Kidney glomerular epithelial cell (primary cell): ENCODE measurements around the gene ADAMTS6.
"Not testable (repeated sequence)": the region's sequence is repeated elsewhere in the genome, so short reads cannot be mapped to it uniquely, and the experiment has no call there.

ENCODE experiments used
- DNase-seq: peaks from one replicate; lab custom pipeline; 2025; lab: John Stamatoyannopoulos, UW

ADAMTS6 gene

DNA sequence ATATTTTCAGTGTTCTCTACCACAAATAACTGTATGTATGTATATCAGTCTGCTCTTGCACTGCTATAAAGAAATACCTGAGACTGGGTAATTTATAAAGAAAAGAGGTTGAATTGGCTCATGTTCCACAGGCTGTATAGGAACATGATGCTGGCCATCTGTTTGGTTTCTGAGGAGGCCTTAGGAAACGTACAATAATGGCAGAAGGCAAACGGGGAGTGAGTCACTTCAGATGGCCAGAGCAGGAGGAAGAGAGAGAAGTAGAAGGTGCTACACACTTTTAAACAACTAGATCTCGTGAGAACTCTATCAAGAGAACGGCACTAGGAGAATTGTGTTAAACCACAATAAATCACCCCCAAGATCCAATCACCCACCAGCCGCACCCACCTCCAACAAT, 121.7 kb downstream of the ADAMTS6 start:
- DNase-seq, result no peak

DNA sequence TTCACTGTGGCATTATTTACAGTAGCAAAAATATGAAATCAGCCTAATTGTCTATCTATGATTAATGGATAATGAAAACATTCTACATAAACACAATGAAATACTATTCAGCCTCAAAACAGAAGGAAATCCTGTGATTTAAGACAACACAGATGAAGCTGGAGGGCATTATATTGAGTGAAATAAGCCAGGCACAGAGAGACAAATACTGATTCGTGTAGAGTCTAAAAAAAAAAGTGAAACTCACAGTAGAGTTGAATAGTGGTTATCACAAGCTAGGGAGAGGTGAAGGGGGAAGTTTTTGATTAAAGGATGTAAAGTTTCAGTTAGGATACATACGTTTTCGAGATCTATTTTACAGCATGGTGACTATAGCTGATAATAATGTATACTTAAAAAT, 122.2 kb downstream of the ADAMTS6 start:
- no peak for DNase-seq

DNA sequence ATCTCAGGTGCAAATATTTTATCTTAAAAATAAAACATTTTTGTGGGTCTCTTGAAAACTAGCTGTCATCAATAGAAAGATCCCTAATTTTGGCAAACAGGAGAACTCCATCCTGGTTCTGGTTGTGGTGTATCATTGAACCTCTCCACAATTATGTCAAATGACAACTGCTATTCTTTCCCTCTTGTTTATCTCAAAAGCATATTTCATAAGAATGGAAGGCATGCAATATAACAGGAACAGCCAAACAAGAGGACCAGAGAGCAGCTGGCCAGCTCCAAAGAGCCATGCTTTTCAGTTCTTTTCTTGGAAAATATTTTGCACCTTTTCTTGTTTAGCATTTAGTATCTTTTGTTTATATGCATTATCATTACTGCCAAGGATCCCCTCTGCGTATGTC, 125.4 kb downstream of the ADAMTS6 start:
- DNase-seq, result no peak

DNA sequence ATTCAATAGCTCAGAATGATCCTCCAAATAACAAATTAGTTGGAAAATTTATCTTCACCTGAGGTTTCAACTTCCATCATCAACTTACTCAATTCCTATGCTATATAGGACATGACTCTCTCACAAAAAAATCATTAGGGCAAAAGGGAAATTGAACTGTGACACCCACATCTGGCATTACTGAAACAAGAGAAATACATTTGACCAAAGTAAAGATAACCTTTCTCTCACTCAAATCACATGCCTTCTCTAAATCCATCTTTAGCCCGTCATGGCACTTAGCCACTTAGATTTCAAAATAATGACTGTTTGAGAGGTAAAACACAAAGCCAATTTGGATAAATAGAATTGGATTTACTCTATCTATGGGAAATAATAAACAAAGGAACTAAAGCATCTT, 126.4 kb downstream of the ADAMTS6 start:
- no peak for DNase-seq

DNA sequence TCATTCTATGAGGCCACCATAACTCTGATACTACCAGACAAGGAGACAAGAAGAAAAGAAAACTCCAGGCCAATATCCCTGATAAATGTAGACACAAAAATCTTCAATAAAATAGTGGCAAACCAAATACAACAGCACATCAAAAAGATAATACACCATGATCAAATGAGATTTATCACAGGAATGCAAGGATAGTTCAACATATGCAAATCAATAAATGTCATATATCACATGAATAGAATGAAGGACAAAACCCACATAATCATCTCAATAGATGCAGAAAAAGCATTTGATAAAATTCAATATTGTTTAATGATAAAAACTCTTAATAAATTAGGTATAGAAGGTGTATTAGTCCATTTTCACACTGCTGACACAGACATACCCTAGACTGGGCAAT, 139.9 kb downstream of the ADAMTS6 start:
- DNase-seq, result no peak

DNA sequence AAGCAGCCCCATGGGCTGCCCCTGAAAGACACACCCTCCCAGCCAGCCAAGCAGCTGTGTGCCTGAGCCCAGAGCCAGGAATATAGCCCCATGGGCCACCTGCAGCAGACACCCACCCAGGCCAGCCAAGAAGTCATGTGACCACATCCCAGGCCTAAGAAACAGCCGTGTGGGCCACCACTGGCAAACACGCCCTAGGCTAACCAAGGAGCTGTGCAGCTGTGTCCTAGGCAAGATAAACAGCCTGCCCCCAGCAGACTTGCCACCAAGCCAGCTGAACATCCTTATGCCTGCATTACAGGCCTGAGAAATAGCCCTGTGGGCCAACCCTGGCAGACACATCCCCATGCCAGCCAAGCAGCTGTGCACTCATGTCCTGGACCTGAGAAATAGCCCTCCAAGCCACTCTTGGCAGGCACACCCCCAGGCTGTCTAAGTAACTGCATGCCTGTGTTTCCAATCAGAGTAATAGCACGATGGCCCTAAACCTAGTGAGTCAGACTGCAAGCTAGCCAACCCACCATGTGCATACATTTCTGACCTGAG, 143.0 kb downstream of the ADAMTS6 start:
- DNase-seq, result no peak

DNA sequence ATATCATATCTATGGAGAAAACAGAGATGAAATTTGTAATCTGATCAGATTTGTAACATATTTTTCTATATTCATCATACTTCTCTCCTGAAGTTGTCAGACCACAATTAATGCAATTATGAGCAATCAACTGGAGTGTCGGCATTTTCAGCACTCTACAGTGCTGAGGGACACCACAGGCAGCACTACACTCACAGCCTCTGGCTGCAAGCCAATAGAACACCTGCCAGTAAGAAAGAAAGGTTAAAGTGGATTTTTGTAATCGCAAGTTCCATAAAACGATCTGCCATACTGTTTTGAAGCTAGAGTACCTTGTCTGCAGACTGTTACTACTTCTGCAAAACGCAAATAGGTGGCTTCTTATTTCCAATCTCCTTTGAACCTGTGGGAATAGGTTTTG, 147.6 kb downstream of the ADAMTS6 start:
- DNase-seq, result no peak

DNA sequence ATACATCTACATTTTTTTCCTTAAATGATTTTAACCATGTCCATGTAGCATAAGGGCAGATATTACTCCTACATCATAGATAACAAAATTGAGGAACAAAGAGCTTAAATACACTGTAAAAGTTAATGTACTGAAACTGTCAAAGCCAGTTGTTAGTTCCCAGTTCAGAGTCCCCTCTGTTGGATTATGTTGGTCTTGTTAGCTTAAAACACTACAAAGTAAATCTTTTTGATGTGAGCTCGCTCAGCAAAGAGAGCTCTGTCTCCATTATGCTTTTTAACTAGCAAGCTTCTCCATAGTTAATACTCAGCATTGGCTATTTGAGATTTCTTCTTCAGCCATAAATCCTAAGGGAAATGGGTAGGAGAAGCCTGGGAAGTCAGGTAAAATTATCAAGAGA, 149.1 kb downstream of the ADAMTS6 start:
- DNase-seq, result no peak

DNA sequence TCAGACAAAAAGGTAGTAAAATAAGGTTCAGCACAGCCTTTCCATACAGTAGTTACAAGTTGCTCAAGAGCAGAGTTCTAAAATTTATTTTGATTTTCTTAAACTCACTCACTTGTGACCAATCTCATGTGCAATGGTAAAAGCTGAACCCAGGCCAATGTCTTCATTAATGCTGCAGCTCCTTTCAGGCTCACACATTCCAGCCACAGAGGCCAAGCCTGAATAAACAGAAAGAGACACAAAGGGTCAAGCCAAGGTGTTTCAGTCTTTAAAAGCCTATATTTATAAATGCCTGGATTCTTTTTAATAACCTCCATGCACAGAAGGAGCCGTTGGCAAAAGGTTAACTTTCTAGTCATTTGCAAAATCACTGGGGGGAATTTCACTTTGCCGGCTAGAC, 152.5 kb downstream of the ADAMTS6 start:
- DNase-seq, result no peak

DNA sequence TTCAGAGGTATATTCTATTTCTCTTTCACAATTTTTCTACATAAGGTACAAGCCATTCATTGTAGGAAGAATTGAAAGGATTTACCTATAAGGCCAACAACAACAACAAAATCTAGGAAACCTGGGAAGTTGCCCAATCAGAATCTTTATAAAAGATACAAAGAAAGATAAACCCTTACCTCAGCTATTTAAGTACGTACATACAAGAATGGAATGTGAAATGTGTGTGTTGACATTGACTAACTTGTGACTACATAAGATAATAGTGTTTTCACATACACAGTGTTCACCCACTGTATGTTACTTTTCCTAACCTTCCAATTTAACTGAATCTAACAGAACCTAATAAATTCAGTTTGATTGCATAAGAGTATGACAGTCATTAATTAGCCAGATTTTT, 154.1 kb downstream of the ADAMTS6 start:
- no peak for DNase-seq

DNA sequence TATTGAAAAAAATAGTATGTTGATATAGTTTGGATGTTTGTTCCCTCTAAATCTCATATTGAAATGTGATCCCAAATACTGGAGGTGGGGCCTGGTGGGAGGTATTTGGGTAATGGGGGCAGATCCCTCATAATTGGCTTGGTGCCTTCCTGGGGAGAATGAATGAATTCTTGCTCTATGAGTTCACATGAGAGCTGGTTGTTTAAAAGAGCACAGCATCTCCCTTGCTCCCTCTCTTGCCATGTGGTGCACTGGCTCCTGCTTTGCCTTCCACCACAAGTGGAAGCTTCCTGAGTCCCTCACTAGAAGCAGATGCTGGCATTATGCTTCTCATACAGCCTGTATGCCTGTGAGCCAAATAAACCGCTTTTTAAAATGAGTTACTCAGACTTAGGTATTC, 154.8 kb downstream of the ADAMTS6 start:
- DNase-seq, result no peak

DNA sequence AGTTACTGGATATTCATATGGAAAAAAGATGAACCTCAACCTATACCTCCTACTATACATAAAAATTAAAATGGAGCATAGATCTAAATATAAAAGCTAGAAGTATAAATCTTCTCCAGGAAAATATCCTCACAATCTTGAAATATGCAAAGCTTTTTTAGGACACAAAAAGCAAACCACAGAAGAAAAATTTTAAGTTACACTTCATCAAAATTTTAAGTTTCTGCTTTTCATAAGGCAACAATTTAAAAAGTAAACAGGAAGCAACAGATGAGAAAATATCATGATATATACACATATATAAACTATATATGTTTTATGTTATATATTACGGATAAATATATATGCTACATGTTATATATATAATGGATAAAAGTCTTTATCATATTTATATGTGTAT, 157.5 kb downstream of the ADAMTS6 start:
- no peak for DNase-seq

DNA sequence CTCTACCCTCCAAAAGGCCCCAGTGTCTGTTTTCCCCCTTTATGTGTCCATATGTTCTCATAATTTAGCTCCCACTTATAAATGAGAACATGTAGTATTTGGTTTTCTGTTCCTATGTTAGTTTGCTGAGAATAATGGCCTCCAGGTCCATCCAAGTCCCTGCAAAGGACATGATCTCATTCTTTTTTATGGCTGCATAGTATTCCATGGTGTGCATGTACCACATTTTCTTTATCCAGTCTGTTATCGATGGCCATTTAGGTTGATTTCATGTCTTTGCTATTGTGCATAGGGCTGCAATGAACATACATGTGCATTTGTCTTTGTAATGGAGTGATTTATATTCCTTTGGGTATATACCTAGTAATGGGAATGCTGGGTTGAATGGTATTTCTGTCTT, 161.0 kb downstream of the ADAMTS6 start:
- not testable (repeated sequence) for DNase-seq

DNA sequence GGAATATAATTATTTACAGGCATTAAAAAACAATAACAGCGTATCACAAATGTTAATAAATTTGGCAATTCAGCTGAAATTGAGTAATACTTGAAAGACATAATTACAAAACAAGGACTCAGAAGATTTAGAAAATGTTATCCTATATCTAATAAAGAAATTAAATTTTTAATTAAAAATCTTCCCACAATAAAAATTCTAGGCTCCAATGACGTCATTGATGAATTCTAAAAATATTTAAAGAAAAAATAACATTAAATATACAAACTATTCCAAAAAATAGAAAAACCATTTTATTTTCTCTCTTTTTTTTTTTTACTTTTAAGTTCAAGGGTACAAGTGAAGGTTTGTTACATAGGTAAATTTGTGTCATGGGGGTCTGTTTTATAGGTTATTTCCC, 161.5 kb downstream of the ADAMTS6 start:
- no peak for DNase-seq

DNA sequence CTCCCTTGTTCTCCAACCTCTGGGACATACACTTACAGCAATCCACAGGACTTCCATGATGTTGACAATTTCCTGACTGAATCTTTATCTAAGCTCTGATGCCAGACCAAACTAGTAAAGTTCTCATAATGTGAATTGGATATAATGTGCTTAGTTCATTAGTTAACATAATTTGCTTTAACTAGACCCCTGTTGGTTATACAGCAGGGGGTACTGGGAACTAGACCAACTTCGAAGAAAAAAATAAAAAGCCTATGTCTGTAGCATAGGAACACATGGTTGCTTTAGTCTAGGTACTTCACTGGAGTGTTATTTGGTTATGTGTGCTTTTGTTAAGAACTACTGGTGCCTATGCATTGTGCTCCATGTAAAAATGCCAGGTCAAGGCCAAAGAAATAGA, 173.8 kb downstream of the ADAMTS6 start:
- no peak for DNase-seq

DNA sequence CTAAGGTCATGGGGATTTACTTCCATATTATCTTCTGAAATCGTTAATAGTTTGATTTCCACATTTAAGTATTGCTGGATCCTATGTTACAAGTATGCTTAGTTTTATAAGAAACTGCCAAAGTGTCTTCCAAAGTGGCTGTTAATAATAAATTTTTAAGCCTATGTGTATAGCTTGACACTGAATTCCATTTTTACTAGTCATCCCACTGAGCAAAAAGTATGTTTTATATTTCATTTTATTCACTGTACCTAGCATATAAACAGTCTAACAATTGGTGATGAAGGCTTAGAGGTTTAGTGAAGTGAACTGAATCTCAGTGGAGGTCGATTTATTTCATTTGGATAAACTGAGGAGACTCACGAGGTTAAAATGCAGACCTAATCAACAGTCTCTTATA, 174.6 kb downstream of the ADAMTS6 start:
- no peak for DNase-seq

DNA sequence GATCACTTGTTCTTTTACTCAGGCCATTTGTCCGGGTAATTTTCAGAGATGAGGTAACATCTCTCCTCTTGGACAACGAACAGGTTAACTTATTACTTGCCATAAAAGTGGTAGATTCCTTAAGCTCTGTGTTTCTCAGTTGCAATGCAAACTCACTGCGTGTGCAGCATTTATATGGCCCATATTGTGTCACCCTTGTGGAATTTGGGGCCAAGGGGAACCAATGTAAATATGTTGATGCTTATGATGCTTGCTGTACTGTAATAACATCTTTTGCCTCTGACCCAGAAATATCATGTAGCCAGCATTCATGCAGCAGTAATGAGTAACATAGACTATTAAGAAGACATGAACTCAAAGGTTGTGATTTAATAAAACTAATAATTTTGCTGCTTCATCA, 175.8 kb downstream of the ADAMTS6 start:
- DNase-seq, result no peak

DNA sequence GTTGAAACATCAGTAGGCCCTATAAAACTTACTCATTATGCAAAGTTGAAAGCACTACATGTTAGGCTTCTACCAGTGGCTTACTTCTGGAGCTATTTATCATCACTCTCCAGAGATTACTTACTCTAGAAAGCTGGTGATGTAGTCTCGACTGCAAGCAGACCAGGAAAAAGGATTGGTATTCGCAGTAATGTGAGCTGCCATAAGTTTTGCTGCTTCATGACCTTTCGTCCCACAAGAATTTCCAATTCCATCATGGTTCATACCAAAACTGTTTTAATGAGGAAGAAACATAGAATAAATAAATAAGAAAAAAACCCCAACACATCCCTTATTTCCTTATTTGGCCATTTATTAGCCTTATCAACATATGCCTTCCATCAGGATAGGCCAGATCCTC, 181.9 kb downstream of the ADAMTS6 start:
- DNase-seq, result no peak

DNA sequence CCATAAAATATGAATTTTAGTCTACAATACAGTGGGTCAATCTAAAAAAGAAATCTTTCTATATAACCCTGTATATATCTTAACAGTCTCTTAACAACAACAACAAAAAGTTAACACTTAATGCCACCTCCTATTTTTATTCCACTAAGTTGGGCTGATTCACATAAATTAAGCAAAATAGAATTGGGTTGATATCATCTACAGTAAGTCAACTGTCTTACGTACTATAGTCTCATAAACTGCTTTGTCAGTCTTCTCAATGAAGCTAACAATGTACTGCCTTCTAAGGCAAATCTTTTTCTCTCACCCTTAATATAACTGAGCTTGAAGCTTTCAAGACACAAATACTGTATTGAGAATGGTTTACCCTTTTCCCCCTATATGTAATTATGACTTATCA, 185.7 kb downstream of the ADAMTS6 start:
- no peak for DNase-seq

DNA sequence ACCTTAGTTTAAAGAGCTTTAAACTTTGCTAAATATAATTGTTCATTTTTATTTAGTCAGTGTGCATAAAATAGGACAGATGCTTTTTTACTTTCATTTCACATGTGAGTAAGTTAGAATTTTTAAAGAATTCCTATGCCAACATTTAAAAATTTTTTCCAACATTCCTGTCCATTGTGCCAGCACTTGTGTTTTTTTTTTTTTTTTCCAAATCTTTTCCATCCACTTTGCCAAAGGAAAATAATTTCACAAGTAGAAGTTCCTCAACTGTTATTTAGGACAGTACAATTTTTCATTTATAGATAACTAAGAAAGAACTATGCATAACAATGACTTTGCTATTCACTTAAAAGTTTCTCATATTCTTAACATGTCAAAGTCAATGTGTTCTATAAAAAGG, 189.5 kb downstream of the ADAMTS6 start:
- DNase-seq, result no peak

DNA sequence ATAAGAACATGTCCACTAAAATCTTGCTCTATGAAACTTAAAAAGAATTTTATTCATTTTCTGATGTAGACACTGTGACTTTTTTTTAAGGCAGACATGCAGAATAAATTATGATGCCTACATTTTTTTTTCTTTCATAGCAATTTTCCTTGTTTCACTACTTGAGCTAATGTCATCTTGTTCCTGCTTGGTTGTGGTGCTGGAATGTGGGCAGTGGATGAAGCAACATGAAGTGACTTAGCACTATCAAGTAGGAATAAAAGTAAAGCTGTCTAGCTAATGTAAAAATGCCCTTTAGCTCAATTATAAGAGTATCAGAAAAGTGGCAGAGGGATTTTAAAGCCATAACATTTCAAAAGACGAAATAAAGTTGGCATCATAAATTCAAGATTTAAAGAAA, 191.0 kb downstream of the ADAMTS6 start:
- no peak for DNase-seq

DNA sequence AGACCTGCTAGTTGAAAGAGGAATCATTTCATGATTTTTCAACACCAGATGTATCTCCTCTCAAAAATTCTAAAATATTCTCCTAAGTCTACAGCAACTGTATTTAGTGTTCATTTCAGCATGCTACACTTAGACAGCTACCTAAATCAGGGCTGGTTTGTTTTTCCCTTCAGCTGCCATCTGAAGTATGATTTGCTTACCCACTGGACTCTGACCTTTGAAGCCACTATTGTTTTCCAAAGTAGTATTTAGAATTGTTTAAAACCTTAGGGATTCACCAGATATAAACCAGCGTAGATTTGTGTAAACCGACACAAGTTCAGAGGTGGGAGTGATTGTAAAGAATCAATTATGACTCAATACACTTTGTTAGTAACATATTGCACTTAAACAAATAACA, 193.1 kb downstream of the ADAMTS6 start:
- DNase-seq, result no peak

DNA sequence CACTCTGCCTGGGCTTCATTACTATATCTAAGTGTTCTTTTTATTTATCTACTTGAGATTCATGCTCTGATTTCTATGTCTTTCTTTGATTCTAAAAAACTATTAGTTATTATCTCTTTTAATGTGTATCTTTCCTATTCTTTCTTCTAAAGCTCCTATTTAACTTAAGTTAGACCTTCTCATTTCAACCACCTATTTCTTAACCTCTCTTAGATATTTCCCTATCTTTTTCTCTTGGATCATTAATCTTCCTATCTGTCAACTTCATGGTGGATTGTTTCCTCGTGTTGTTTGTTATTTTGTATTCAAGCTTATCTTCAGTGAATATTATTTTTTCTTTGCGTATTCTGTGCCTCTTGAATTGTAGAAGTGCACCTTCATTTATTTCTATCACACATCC, 202.1 kb downstream of the ADAMTS6 start:
- DNase-seq, result no peak

DNA sequence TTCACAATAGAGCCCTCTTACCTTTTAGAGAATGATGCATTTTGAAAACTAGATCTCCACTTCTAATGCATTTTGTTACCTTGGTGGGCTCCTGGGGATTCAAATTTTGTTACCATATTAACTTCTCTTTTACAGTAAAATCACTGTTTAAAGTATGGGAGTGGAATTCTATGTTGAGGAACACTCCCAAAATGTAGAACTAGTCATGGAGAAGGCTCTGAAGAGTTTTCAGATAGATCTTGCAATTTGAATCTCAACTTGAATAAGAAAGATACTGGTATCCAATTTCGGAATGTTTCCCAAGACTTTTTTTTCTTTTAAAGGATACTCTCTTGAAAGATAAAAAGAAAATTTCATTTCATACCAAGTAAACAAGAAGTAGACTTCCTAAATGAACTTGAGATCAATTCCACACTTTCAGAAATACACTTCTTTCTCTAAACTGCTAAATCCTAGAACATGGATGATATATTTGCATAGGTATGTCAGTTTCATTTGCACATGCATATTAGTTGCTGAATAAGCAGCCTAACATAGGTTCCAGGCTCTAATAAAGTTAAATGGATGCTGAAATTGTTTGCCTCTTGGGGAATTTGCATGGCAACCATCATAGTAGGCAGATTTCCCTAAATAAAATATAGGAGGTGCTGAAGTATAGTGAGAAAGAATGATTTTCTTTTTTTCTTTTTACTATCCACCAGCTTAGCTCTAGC, 205.4 kb downstream of the ADAMTS6 start:
- no peak for DNase-seq
